Bronchial epithelial cell (primary cell): Measurements from ENCODE around the gene VAMP3. TPM values are rescaled to one million over a fixed set of nuclear protein-coding genes. Genes with fewer than 3 reads are reported as not detected.

Experiments
- DNase-seq: peaks from one replicate; pipeline ENCODE4 v3.0.0-alpha.2; 2010; ENCODE audit warnings: low read depth
- FAIRE-seq: peaks from 2 replicates; lab custom pipeline; 2011; peaks lifted over from hg19 to GRCh38; lab: Jason Lieb, UNC
- H3K27me3 ChIP-seq: 2 replicates; pipeline ENCODE4 v1.5.1; 2011; ENCODE audit warnings: low read length; ENCODE audit not compliant: control insufficient read depth, insufficient read depth
- H3K36me3 ChIP-seq: 2 replicates; pipeline ENCODE4 v1.5.1; 2011; ENCODE audit warnings: low read length; ENCODE audit not compliant: control insufficient read depth, insufficient read depth
- H3K4me3 ChIP-seq: 2 replicates; pipeline ENCODE4 v1.5.1; 2011; ENCODE audit warnings: mild to moderate bottlenecking, low read depth, low read length, control low read depth
- total RNA-seq: library from RNA; depleted of rRNA; stranded (reverse); fragments of >200 nt; gene quantifications from 2 replicates; pipeline ENCODE4 v1.2.1, GENCODE V29; 2014
- TF ChIP-seq, protein P1 (sequence below): IDR thresholded peaks from 2 replicates; pipeline ENCODE4 v1.5.1; 2011; ENCODE audit warnings: mild to moderate bottlenecking, moderate library complexity, low read length, control low read depth, inconsistent platforms; ENCODE audit not compliant: insufficient read depth, severe bottlenecking

Gene VAMP3
- total RNA-seq, 1 donor from 2014 or later: 51.3 TPM

DNA sequence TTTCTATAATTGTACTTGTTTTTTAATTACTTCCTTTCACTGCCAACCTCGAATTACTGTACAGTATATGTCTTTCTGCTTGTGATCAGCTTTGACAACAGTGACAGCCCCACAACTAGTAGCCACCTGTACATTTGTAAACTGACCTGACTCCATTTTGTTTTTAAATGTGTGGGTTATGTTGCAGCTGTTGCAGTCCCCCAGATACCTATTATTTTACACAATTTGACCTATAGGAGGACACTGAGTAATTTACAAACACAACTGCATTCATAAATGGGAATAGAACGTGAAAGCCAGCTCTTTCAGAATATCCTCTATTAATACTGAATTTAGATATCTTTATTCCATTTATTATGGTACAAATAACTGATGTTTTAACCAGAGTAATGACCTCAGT, 2.5 kb upstream of the VAMP3 start:
- no peak for DNase-seq
- Histone ChIP-seq H3K36me3 (no peaks in the 10 kb centered on the region), H3K27me3 (no peaks in the 10 kb centered on the region), H3K4me3 (no peak overlapping the region)
- TF ChIP-seq, protein P1, sequence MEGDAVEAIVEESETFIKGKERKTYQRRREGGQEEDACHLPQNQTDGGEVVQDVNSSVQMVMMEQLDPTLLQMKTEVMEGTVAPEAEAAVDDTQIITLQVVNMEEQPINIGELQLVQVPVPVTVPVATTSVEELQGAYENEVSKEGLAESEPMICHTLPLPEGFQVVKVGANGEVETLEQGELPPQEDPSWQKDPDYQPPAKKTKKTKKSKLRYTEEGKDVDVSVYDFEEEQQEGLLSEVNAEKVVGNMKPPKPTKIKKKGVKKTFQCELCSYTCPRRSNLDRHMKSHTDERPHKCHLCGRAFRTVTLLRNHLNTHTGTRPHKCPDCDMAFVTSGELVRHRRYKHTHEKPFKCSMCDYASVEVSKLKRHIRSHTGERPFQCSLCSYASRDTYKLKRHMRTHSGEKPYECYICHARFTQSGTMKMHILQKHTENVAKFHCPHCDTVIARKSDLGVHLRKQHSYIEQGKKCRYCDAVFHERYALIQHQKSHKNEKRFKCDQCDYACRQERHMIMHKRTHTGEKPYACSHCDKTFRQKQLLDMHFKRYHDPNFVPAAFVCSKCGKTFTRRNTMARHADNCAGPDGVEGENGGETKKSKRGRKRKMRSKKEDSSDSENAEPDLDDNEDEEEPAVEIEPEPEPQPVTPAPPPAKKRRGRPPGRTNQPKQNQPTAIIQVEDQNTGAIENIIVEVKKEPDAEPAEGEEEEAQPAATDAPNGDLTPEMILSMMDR: no peak
- FAIRE-seq: no peak

DNA sequence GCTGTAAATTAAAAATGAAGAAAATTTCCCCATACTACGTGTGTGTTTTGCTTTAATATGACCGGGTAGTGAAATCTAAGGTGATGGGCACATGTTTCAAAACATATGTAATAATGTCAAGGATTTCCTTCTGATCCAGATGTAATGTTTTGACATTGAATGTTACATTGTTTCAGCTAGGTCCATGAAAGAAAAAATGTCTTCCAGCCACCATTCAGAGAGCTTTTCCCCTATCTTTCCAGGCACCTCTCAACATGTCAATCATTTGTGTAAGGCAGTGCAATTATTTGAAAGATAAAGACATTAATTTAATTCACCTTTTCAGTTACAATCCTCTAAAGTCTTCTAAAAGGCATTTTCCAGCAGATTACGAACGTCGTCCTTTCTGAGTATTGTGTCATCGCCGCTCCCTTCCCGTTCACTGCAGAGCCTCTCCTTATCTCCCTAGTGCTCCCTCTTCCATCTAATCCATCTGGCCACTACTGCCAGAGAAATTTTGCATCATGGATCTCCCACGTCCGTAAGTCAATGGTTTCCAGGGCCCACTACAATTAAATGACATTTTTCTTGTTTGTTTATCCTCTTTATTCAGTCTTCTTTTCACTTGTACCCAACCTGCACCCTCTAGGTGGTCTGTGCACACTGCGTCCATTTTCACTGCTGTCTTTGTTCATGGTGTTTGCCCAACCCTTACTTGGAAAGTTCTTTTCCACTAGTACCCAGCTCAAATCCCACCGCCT, 1.3 kb upstream of the VAMP3 start:
- TF ChIP-seq, protein P1: no peak
- FAIRE-seq (no peak), DNase-seq (no peak)
- peaks cover 1% of the 10 kb centered on the region for H3K36me3 ChIP-seq
- no peak overlapping the region for H3K4me3 ChIP-seq
- no peaks in the 10 kb centered on the region for H3K27me3 ChIP-seq

DNA sequence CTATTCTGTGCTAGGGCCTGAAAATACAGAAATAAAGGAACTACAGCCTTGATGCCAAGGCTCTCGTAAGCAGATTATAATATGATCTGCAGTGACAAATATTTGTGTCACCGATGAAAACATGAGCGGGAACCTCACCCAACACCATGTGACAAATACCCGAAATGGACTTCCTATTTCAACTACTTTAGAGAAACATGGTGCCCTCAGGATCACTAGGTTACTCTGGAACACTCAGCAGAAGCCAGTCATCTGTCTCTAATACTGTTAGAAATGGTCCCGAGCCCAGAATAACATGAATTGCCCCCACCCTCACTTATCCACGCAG, 463 bp upstream of the VAMP3 start:
- Histone ChIP-seq H3K27me3 (no peaks in the 10 kb centered on the region), H3K36me3 (peaks cover 1% of the 10 kb centered on the region), H3K4me3 (peak overlapping the region; percentile 48)
- FAIRE-seq (no peak), DNase-seq (peak; percentile 21)
- TF ChIP-seq, protein P1: no peak

DNA sequence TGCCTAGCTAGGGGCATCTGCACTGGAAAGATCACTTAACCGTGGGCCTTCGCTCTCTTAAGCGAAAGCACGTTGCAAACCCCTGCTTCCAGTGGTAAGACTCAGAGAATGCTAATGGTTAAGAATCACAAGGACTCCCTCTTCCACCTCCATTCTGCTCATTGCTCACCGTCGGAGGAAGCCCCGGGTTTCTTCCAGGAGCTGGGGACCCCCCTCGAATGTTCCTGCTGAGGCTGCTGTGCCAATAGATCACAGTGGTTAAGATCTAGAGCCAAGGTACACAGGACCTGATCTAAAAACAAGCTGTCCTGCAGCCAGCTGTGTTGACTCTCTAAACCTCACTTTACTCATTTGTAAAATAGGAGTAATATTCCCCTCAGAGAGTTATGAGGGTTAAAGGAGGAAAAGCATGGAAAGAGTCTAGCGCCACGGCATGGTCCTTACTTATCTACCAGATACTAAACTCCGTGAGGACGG, 765 bp downstream of the VAMP3 start:
- FAIRE-seq (no peak), DNase-seq (no peak)
- Histone ChIP-seq H3K27me3 (no peaks in the 10 kb centered on the region), H3K36me3 (peaks cover 1% of the 10 kb centered on the region), H3K4me3 (peak overlapping the region; percentile 48)
- TF ChIP-seq, protein P1: no peak

DNA sequence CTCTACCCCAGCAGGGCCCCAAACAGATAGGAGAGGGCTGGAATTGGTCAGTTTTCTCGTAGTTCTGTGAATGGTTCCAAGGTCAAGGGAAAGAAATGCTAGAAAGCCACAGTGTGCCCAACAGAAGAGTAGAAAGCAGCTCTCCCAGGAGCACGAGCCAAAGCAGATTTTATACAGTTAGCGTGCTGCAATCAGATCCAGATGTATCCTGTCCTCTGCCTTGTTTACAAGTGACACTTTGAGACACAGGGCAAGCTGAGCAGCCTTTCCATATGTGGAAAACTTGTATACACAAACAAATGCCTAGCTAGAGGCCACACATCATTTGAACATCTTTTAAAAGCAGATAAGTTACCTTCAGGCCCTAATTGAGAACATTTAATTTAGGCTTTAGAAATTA, 6.5 kb downstream of the VAMP3 start:
- H3K36me3 ChIP-seq: peaks cover 10% of the 10 kb centered on the region
- no peak for DNase-seq
- FAIRE-seq: no peak
- H3K27me3 ChIP-seq: no peaks in the 10 kb centered on the region
- no peak overlapping the region for H3K4me3 ChIP-seq
- TF ChIP-seq, protein P1: no peak
